ENCODE results near the gene FBL. TPM values are rescaled to one million over a fixed set of nuclear protein-coding genes. Genes with fewer than 3 reads are reported as not detected.
A peak's percentile ranks its signal among the peaks of the same experiment; 100 is the strongest.

Gene FBL

DNA sequence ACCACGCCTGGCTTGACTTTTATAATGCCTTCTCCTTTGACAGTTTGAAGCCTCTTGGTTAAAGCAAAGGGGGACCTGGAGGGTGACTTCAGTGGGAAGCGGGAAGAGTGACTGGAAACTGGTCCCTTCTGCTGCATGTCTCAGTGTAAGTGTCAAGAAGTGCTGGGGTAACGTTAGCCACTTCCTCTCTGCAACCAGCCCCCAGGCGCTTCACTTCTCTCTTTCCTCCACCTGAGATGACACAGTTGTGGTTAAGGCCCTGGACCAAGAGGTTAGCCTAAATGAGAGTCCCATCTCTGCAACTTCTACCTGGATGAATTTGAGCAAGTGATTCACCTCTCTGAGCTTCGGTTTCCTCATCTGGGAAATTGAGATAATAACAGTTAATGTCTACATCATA is 51.2 kb downstream of the FBL start:
- no peaks in the 10 kb centered on the region for H3K36me3 ChIP-seq (ENCODE audit: insufficient read depth, low read length)
- H3K4me2 ChIP-seq (ENCODE audit: low read length) = no peak overlapping the region
- peaks cover 20% of the 10 kb centered on the region for H3K27me3 ChIP-seq (ENCODE audit: control insufficient read depth, insufficient read depth, low read length)
- H3K9me3 ChIP-seq (replicated peaks; ENCODE audit: low read length) = no peaks in the 10 kb centered on the region
- H3K9ac ChIP-seq (ENCODE audit: low read depth, low read length) = no peak overlapping the region
- no peak overlapping the region for H3K4me3 ChIP-seq (ENCODE audit: low read length)
- H3K4me1 ChIP-seq (ENCODE audit: control insufficient read depth, insufficient read depth, low read length) = no peaks in the 10 kb centered on the region

DNA sequence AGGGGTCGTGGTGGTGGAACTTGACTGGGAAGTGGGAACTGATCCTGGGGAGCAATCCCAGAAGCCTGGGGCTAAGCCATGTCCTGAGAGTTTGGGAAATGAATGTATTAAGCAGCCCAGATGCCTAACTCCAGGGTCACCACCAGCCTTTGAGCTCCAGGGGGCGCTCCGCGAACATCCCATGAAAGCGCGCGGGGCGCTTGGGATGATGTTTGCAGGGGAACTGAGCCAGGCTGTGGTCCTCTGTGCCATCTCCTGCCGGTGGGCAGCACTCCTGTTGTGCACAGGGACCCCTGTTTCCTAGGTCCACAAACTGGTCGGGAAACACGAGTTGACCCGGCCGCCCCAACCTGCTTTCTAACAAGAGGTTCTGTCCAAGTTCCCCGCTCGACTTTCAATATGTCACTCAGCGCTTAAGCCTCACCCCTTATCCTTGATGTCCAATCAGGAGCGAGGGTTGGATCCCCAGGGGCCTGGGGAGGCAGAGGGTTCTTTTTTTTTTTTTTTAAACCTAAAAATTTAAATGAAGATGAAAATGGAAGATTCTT is 53.1 kb downstream of the FBL start:
- Histone ChIP-seq H3K4me3 (ENCODE audit: low read length) (peak overlapping the region; percentile 79), H3K9ac (ENCODE audit: low read depth, low read length) (no peak overlapping the region)

DNA sequence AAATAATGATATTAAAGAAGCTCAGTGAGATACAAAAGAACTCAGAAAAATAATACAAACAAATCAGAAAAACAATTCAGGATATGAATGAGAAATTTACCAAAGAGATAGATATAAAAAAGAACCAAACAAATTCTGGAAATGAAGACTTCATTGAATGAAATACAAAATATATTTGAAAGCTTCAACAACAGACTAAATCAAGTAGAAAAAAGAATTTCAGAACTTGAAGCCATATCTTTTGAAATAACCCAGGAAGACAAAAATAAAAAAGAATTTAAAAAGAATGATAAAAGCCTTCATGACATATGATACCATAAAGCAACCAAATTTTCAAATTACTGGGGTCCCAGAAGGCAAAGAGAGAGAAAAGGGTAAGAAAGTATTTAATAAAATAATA is 57.9 kb downstream of the FBL start:
- Histone ChIP-seq H3K27me3 (ENCODE audit: control insufficient read depth, insufficient read depth, low read length) (peaks cover 7% of the 10 kb centered on the region), H3K4me2 (ENCODE audit: low read length) (no peak overlapping the region)

More for the DNA sequence above, 53.1 kb downstream of the FBL start:
- Histone ChIP-seq H3K27me3 (ENCODE audit: control insufficient read depth, insufficient read depth, low read length) (peaks cover 20% of the 10 kb centered on the region), H3K9me3 (replicated peaks; ENCODE audit: low read length) (no peaks in the 10 kb centered on the region), H3K4me2 (ENCODE audit: low read length) (peak overlapping the region; percentile 96), H3K4me1 (ENCODE audit: control insufficient read depth, insufficient read depth, low read length) (no peaks in the 10 kb centered on the region), H3K36me3 (ENCODE audit: insufficient read depth, low read length) (no peaks in the 10 kb centered on the region)

More for the DNA sequence above, 57.9 kb downstream of the FBL start:
- H3K4me3 ChIP-seq (ENCODE audit: low read length) = no peak overlapping the region
- no peaks in the 10 kb centered on the region for H3K36me3 ChIP-seq (ENCODE audit: insufficient read depth, low read length)
- no peaks in the 10 kb centered on the region for H3K4me1 ChIP-seq (ENCODE audit: control insufficient read depth, insufficient read depth, low read length)
- no peak overlapping the region for H3K9ac ChIP-seq (ENCODE audit: low read depth, low read length)
- H3K9me3 ChIP-seq (replicated peaks; ENCODE audit: low read length) = no peaks in the 10 kb centered on the region

Small RNA genes within 50 kb of the gene (small RNA-seq; reads per million reads assigned to genes)
- not detected for gene MIR6719
